HG02981 (cell line): ENCODE data around the gene ITM2C.

Experiments used
- ATAC-seq: cut with Tn5 transposase; IDR thresholded peaks from one replicate; pipeline ENCODE4 v1.9.1; 2021; ENCODE audit warnings: mild to moderate bottlenecking, moderate library complexity; ENCODE audit not compliant: unreplicated experiment

The ITM2C gene

GRCh38 chr2:230905448-230906421 is 41.0 kb downstream of the ITM2C start:
- no peak for ATAC-seq

GRCh38 chr2:230906471-230907230 is 41.9 kb downstream of the ITM2C start:
- ATAC-seq, result no peak

- no peak for ATAC-seq
These were observed 42.8 kb downstream of the ITM2C start for GRCh38 chr2:230907361-230908091.

GRCh38 chr2:230908092-230908594 is 43.4 kb downstream of the ITM2C start:
- ATAC-seq, result no peak

GRCh38 chr2:230908595-230909191 is 44.0 kb downstream of the ITM2C start:
- ATAC-seq, result no peak

DNA sequence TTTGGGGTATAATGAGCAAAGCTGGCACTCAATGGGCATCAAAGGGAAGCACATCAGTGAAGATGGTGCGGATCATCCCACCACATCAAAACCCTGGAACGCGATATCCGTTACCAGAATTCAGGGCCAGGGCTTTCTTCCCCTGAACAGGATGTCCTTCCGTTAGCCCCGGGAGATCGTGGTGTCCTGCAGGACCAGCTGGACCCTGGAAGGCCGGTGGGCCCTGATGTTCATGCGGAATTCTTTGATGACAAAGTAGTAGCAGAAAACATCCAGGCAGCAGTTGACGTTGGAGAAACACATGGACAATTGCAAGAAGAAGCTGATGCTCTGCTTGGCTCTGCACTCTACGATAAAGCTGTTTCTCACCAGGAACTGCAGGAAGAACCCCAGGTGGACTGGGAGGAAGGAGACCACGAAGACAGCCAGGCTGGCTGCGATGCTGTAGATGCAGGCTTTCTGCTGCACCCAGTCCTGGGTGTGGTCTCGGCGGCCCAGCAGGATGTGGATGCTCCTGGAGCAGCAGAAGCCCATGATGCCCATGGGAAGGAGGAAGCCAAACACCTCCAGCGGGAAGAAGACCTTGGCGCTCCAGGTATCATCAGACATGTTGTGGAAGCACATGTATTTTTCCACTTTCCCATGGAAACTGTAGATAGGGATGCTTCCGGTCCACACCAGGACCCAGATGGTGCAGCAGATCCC is 45.3 kb downstream of the ITM2C start:
- ATAC-seq, result no peak

DNA sequence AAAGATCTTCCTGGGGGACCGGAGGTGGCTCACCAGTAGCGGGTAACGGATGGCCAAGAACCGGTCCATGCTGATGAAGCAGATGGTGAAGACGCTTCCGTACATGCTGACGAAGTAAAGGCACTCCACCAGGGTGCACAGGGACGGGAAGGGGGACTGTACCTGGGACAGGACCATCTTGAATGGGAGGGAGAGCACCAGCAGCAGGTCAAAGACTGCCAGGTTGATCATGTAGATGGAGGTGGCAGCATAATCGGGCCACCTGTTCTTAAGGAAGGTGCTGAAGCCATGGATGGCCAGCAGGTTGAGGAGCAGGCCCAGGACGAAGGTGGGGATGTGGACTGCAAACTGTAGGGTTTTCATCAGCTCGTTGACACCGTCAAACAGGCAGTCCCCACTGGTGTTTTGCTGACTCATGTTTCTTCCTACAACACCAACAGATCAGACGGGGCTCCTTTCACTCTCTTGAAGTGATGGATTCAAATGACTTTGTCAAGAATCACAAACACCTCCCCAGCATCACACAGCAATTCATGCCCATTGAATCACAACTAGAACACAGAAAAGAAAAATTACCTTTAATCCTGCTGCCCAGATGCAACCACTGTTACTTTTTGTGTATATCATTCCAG is 45.9 kb downstream of the ITM2C start:
- no peak for ATAC-seq

DNA sequence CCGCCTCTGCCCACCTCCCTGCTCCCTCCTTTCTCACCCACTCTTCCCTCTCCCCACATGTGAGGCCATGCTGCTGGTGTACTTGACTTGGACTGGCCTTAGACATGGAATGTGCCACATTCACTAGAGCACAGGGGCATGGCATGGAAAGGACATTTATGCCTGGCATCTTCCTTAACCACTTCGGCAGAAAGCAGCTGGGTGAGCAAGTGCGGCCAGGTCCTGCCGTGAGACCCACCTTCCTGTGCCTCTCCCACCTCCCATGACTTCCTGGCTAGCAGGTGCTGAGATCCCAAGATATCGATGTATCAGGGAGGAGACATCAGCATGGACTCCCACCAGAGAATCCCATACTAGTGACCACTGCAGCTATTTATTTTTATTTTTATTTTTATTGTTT is 47.3 kb downstream of the ITM2C start:
- ATAC-seq, result no peak

- no peak for ATAC-seq
These were observed 48.0 kb downstream of the ITM2C start for GRCh38 chr2:230912724-230913123.

GRCh38 chr2:230913406-230914143 is 48.8 kb downstream of the ITM2C start:
- ATAC-seq, result no peak

GRCh38 chr2:230914886-230915285 is 50.1 kb downstream of the ITM2C start:
- no peak for ATAC-seq

GRCh38 chr2:230915319-230915718 is 50.6 kb downstream of the ITM2C start:
- ATAC-seq, result no peak

- no peak for ATAC-seq
These were observed 51.5 kb downstream of the ITM2C start for GRCh38 chr2:230916218-230916617.

GRCh38 chr2:230919240-230919639 is 54.5 kb downstream of the ITM2C start:
- no peak for ATAC-seq

DNA sequence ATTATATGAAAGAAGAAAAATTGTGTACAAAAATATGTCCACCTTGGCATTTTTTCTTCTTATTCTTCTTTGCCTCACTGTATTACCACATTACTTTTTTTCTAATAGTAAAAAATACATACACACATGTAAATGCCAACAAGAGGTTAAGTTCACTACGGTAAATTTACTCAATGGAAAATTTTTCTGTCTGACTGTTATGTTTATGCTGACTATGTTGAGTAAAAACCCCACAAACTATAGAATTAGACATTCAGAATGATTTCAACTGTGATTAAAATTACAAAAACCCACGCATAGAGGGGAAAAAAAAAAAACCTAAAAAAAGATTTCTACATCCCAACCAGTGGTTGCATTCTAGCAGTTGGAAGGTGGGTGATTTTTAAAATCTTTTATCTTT is 54.9 kb downstream of the ITM2C start:
- ATAC-seq, result no peak

DNA sequence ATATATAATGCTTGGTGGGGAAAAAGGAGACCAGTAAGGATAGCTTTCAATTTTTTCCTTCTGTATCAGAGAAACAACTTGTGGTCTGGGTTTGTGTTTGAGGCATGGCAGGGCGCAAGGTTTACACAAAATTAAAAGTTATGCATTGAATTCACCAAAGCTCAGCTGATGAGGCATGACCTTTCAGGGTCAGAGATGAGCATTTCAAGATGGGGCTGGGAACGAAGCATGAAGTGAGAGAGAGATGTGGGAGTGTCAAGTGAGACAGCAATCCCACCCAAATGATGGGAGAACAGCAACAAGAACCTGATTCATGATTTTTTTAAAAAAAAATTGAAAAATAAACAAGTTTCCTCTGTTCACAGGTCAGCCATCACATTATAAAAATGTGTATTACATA is 55.4 kb downstream of the ITM2C start:
- ATAC-seq, result no peak

DNA sequence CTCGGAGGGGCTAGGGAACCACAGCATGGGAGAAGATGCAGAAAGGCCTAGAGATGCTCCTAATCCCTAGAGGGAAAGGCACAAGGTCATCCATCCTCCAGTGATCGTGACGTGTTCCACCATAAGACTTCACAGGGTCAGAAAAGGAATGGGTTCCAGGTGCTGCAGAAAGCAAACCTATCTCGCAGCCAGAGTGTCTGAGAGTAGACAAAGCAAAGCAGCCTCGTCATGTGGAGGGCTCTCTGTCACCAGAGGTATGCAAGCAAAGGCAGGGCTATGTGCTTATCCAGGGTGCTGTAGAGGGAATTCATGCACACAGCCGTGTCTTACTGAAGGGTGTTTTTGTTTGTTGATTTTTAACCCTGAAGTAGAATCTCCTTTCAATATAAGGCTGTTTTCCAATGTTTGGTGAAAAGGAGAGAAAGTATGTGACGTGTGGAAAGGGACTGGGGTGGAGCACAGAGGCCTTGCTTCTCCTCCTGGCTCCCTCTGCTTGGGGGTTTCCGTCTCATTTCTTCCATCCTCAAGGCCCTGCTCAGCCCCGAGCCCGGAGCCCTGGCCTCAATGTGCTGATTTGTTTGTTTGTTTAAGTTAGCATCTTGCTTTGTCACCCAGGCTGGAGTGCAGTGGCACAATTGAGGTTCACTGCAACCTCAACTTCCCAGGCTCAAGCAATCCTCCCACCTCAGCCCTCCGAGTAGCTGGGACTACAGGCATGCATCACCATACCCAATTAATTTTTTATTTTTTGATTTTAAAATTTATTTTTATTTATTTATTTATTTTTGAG is 57.3 kb downstream of the ITM2C start:
- no peak for ATAC-seq
